ENCODE measurements around the gene KRTAP12-4. TPM values are rescaled to one million over a fixed set of nuclear protein-coding genes. Genes with fewer than 3 reads are reported as not detected.
"Not testable (repeated sequence)": the region's sequence is repeated elsewhere in the genome, so short reads cannot be mapped to it uniquely, and the experiment has no call there.

Gene KRTAP12-4
- total RNA-seq, 1 donor from 2014 or later, result not detected

DNA sequence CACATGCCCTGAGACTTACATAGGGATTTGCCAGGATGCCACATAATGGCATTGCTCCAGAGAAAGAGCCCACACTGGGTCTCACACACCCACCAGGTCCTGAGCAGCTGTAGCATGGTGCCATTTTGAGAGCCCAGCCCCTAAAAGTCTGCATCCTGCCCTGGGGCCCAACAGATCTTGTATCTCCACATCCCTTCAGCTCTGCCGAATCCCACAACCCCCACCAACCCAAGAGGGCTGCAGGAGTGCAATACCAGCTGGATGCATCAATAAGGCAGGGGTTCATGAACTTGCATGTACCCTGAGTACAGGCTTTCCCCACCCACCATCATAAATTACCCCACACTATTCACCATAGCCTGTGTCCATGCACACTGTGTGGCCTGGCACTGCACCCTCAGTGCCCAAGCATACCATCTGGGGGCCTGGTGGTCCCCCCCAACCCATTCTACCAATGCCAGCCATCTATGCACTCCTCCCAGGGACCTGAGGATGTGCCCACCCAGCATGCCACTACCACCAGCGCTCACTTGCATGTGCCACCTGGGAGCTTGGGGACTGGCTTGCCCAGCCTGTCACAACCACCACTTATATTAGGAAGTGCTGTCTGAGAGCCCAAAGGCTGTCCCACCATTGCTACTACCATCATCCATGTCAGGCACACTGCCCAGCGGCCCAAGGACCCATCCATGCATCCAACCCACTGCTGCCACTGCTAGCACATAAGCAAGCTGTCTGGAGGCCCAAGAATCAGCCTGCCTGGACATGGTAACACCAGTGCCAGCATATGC lies 16.4 kb upstream of the KRTAP12-4 start:
- no peak overlapping the region for H3K4me3 Mint-ChIP-seq (ENCODE audit: unreplicated experiment)
- H3K4me1 Mint-ChIP-seq (ENCODE audit: unreplicated experiment), result no peaks in the 10 kb centered on the region
- peaks cover 33% of the 10 kb centered on the region for H3K27me3 Mint-ChIP-seq (ENCODE audit: unreplicated experiment)
- H3K9me3 Mint-ChIP-seq (ENCODE audit: unreplicated experiment), result peaks cover 31% of the 10 kb centered on the region
- H3K36me3 Mint-ChIP-seq (ENCODE audit: unreplicated experiment), result no peaks in the 10 kb centered on the region
- peak; percentile 72 for DNase-seq (ENCODE audit: extremely low spot score, unreplicated experiment)
- H3K27ac Mint-ChIP-seq (ENCODE audit: unreplicated experiment), result no peak overlapping the region
- TF ChIP-seq, protein P1, sequence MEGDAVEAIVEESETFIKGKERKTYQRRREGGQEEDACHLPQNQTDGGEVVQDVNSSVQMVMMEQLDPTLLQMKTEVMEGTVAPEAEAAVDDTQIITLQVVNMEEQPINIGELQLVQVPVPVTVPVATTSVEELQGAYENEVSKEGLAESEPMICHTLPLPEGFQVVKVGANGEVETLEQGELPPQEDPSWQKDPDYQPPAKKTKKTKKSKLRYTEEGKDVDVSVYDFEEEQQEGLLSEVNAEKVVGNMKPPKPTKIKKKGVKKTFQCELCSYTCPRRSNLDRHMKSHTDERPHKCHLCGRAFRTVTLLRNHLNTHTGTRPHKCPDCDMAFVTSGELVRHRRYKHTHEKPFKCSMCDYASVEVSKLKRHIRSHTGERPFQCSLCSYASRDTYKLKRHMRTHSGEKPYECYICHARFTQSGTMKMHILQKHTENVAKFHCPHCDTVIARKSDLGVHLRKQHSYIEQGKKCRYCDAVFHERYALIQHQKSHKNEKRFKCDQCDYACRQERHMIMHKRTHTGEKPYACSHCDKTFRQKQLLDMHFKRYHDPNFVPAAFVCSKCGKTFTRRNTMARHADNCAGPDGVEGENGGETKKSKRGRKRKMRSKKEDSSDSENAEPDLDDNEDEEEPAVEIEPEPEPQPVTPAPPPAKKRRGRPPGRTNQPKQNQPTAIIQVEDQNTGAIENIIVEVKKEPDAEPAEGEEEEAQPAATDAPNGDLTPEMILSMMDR (IDR thresholded peaks at IDR 0.05), result no peak

DNA sequence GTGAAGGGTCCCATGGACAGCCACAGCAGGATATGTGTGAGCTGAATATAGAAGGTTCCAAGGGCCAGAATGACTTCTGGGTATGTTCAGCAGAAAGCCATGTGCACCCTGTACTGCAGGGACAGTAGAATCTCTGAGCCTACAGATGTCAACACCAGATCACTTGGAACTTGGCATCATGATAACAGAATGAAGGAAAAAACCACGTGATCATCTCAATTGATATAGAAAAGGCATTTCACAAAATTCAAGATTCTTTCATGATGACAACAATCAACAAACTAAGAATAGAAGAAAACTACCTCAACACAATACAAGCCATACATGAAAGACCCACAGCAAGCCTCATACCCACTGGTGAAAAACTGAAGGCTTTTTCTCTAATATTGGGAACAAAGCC lies 13.2 kb upstream of the KRTAP12-4 start:
- peak; percentile 51 for DNase-seq (ENCODE audit: extremely low spot score, unreplicated experiment)
- H3K9me3 Mint-ChIP-seq (ENCODE audit: unreplicated experiment), result peaks cover 17% of the 10 kb centered on the region
- TF ChIP-seq, protein P1 (IDR thresholded peaks at IDR 0.05), result no peak
- H3K27ac Mint-ChIP-seq (ENCODE audit: unreplicated experiment), result no peak overlapping the region
- H3K27me3 Mint-ChIP-seq (ENCODE audit: unreplicated experiment), result peaks cover 30% of the 10 kb centered on the region
- no peaks in the 10 kb centered on the region for H3K4me1 Mint-ChIP-seq (ENCODE audit: unreplicated experiment)
- no peaks in the 10 kb centered on the region for H3K36me3 Mint-ChIP-seq (ENCODE audit: unreplicated experiment)
- no peak overlapping the region for H3K4me3 Mint-ChIP-seq (ENCODE audit: unreplicated experiment)

DNA sequence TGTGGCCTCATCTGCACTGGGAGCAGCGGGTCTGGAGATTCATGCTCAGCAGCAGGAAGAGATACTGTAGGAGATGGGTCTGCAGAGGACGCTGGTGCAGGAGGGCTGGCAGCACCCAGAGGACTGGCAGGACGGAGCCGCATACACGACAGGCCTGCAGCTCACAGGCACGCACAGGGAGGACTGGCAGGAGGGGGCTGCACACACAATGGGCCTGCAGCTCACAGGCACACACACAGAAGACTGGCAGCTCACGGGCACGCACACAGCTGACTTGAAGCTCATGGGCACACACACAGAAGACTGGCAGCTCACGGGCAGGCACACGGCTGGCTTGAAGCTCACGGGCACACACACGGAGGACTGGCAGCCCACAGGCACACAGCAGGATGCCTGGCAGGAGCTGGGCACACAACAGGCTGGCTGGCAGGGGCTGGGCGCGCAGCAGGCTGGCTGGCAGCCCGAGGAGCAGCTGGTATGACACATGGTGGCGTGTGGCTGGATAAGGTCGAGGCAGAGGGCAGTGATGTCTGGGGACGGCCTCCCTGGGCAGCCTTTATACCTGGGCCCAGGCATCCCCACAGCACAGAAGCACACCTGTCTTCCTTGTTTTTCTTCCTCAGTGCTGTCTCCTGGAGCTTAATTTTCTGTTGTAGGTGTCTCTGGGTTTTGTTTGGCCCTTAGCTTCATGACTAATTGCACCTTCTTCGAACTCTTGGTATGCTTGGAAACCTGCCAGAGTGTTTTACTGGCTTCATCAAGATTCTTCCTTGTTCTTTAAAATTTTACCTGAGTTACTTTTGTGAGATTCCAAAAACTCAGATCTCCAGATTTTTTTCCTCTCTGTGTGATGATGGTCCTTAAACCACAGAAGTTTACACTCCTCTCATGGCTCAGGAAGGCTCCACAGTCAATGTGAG lies 12.2 kb upstream of the KRTAP12-4 start, which contains the start of gene KRTAP12-2:
KRTAP12-2 (minus strand) TSS at position 527 of the 920 bp plus-strand sequence; CDS start at position 486, 41 bp downstream.
- TF ChIP-seq, protein P1 (IDR thresholded peaks at IDR 0.05), result no peak
- H3K4me1 Mint-ChIP-seq (ENCODE audit: unreplicated experiment), result no peaks in the 10 kb centered on the region
- H3K4me3 Mint-ChIP-seq (ENCODE audit: unreplicated experiment), result no peak within 1 kb of the TSS
- no peaks in the 10 kb centered on the region for H3K36me3 Mint-ChIP-seq (ENCODE audit: unreplicated experiment)
- DNase-seq (ENCODE audit: extremely low spot score, unreplicated experiment), result peak; percentile 73
- H3K27ac Mint-ChIP-seq (ENCODE audit: unreplicated experiment), result no peak within 1 kb of the TSS
- H3K9me3 Mint-ChIP-seq (ENCODE audit: unreplicated experiment), result peaks cover 14% of the 10 kb centered on the region
- H3K27me3 Mint-ChIP-seq (ENCODE audit: unreplicated experiment), result peaks cover 37% of the 10 kb centered on the region

- DNase-seq (ENCODE audit: extremely low spot score, unreplicated experiment), result peak; percentile 72
- no peaks in the 10 kb centered on the region for H3K4me1 Mint-ChIP-seq (ENCODE audit: unreplicated experiment)
- TF ChIP-seq, protein P1 (IDR thresholded peaks at IDR 0.05), result no peak
- no peaks in the 10 kb centered on the region for H3K36me3 Mint-ChIP-seq (ENCODE audit: unreplicated experiment)
- H3K27ac Mint-ChIP-seq (ENCODE audit: unreplicated experiment), result no peak overlapping the region
- H3K9me3 Mint-ChIP-seq (ENCODE audit: unreplicated experiment), result peaks cover 8% of the 10 kb centered on the region
- H3K27me3 Mint-ChIP-seq (ENCODE audit: unreplicated experiment), result peaks cover 48% of the 10 kb centered on the region
- H3K4me3 Mint-ChIP-seq (ENCODE audit: unreplicated experiment), result no peak overlapping the region
Observed at GRCh38 chr21:44664691-44665090, 10.2 kb upstream of the KRTAP12-4 start.

GRCh38 chr21:44661567-44661966 lies 7.1 kb upstream of the KRTAP12-4 start:
- peak; percentile 63 for DNase-seq (ENCODE audit: extremely low spot score, unreplicated experiment)
- not testable (repeated sequence) for H3K4me1 Mint-ChIP-seq (ENCODE audit: unreplicated experiment); H3K4me3 Mint-ChIP-seq (ENCODE audit: unreplicated experiment); H3K36me3 Mint-ChIP-seq (ENCODE audit: unreplicated experiment); H3K27ac Mint-ChIP-seq (ENCODE audit: unreplicated experiment); H3K9me3 Mint-ChIP-seq (ENCODE audit: unreplicated experiment)
- H3K27me3 Mint-ChIP-seq (ENCODE audit: unreplicated experiment), result peaks cover 40% of the 10 kb centered on the region

Data from osteocyte (in vitro differentiated cells).